CD4-positive, alpha-beta T cell treated with Interferon alpha-2 for 1 hour (primary cell): ENCODE measurements around the gene CACNG8.
"Not testable (repeated sequence)": the region's sequence is repeated elsewhere in the genome, so short reads cannot be mapped to it uniquely, and the experiment has no call there.

Experiments used
- DNase-seq, 2 donors: peaks; one replicate each; pipeline ENCODE4 v3.0.0-alpha.2; 2020 to 2022

Gene CACNG8

GRCh38 chr19:53994811-53995210, 32.1 kb downstream of the CACNG8 start:
- no peak for DNase-seq

- DNase-seq: no peak
Measured at GRCh38 chr19:53998223-53998622, 35.5 kb downstream of the CACNG8 start.

DNA sequence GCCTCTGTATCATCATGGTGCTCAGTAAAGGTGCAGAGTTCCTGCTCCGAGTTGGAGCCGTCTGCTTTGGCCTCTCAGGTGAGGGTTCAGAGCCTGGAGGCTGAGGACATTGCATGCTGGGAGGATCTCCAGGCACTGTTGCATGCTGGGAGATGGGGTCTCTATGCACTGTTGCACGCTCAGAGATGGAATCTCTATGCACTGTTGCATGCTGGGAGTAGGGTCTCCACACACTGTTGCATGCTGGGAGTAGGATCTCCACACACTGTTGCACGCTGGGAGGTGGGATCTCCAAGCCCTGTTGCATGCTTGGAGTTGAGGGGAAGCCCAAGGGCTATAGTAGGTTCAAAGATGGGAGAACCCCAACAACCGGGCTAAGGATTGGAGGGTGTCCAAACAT, 37.0 kb downstream of the CACNG8 start:
- no peak for DNase-seq

DNA sequence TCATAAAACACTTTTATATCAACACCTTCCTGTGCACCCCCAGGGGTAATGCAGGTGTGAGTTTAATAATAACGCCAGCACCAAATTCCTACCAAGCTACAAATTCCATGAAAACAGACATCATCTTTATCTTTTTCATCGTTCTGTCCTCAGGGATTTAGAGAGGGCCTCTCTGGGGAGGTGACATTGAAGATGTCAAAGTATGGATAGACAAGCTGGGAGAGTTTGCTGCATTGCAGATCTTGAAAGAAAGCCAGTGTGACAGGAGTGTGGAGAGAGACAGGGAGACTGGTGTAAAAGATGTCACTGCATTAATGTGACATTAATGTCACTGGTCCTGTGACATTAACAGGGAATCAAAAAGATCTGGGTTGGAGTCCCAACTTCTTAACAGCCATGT, 38.8 kb downstream of the CACNG8 start:
- no peak for DNase-seq

GRCh38 chr19:54002495-54003315, 40.0 kb downstream of the CACNG8 start:
- no peak for DNase-seq

DNA sequence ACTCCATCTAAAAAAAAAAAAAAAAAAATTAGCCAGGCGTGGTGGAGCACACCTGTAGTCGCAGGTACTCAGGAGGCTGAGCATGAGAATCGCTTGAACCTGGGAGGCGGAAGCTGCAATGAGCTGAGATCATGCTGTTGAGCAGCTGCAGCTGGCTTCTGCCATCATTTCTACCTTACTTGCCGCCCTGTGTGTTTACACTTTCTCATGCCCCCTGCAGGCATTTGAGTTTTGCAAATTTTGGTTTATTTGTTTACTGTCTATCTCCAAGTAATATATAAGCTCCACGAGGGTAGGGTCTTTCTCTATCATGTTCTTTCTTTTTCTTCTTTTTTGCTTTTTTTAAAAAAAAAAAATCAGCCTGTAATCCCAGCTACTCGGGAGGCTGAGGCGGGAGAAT, 46.7 kb downstream of the CACNG8 start:
- no peak for DNase-seq

DNA sequence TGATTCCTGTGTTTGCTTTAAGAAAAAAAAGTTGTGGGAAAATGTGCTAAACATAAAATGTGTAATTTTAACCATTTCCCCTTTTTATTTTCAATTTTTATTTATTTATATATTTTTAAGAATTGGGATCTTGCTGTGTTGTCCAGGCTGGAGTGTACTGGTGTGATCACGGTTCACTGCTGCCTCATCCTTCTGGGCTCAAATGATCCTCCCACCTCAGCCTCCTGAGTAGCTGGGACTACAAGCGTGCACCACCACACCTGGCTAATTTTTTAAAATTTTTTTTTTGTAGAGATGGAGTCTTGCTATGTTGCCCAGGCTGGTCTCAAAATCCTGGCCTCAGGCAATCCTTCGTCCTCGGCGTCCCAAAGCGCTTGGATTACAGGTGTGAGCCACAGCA, 47.7 kb downstream of the CACNG8 start:
- no peak for DNase-seq

DNA sequence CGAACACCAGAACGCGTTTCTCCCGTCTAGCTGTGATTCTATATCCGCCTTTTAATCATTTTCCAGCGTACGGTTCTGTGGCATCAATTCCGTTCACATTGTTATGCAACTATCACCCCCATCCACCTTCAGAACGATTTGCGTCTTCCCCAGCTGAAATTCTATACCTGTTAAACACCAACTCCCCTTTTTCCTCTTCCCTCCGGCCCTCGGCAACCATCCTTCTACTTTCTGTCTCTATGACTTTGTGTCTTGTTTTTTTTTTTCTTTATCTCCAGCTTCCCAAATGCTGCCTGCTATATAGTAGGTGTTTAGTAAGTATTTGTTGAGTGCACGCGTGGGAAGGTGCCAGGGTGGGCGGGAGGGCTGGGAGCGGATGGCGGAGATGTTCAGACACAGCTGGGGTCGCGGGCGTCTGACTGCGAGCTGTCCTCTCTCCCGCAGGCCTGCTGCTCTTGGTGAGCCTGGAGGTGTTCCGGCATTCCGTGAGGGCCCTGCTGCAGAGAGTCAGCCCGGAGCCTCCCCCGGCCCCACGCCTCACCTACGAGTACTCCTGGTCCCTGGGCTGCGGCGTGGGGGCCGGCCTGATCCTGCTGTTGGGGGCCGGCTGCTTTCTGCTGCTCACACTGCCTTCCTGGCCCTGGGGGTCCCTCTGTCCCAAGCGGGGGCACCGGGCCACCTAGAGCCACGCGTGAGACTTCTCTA, 48.9 kb downstream of the CACNG8 start:
- DNase-seq: no peak

DNA sequence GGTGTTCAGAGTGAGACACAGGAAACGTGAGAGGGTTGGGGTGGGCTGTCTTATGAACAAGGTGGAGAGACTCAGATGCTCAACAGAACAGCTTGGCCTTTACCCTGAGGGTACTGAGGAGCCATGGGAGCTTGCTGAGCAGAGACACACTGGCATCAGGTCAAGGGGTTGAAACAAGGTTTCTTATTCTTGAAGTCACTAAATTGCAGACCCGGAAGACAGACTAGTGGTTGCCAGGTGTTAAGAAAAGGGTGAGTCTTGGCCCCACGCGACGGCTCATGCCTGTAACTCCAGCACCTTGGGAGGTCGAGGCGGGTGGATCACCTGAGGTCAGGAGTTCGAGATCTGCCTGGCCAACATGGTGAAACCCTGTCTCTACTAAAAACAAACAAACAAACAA, 51.1 kb downstream of the CACNG8 start:
- DNase-seq: no peak

GRCh38 chr19:54014920-54015560, 52.3 kb downstream of the CACNG8 start:
- DNase-seq: no peak

DNA sequence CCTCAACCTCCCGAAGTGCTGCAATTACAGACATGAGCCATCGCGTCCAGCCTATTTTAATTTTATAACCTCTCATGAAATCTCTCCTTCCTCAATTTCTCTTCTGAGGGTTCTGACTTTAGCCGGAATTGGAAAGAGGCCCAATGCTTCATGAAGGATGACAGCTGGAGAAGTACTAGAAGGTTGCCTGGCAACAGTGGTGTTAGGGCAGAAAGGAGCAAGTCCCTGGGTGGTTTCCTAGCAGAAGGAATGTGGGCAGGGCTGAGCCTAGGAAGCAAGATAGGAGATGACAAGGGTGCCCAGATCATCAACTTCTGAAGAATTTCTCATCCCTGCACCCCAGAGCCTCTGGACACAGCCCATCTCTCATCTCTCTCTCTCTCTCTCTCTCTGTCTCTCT, 54.5 kb downstream of the CACNG8 start:
- DNase-seq: peak; percentile 3 to 40

DNA sequence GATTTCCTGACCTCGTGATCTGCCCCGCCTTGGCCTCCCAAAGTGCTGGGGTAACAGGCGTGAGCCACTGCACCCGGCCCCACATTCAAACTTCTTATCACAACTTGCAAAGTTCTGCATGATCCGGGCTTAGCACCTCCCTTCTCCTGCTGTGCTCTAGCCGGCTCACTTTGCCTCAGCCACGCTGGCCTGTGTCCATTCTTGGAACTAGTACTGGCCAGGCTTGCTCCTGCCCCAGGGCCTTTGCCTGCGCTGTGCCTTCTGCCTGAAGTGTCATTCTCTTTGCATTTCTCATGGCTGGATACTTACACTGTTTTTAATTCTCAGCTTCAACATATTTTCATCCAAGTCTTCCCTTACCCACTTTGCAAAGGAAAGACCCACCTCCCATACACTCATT, 58.6 kb downstream of the CACNG8 start:
- no peak for DNase-seq

- no peak for DNase-seq
Measured at GRCh38 chr19:54021932-54022331, 59.2 kb downstream of the CACNG8 start.

DNA sequence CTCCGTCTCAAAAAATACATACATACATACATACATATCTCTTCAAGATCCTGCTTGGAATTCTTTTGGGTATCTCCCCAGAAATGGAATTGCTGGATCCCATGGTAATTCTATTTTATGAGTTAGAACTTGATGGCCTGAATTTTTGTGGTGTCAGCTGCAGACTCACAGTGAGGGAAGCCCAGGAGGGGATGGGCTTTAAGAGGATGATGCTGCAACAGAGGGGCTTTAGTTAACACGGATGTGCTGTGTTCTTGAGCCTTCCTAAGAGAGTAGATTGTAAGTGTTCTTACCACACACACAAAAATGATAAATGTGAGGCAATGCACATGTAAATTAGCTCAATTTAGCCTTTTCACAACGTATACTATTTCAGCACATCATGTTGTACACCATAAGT, 60.5 kb downstream of the CACNG8 start:
- no peak for DNase-seq

DNA sequence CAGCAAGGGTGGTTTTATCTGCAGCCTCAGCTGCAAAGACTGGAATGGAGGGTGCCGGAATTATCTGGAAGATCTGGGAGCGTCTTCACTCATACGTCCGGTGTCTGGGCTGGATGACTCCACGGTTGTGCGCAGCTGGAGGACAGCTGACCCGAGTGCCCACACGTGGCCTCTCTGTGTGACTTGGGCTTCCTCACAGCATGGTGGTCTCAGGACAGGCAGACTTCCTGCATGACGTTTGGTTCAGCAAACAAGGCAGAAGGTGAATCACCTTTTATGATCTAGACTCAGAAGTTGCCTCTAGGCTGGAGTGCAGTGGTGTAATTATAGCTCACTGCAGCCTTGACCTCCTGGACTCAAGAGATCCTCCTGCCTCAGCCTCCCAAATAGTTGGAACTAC, 61.9 kb downstream of the CACNG8 start:
- DNase-seq: no peak

DNA sequence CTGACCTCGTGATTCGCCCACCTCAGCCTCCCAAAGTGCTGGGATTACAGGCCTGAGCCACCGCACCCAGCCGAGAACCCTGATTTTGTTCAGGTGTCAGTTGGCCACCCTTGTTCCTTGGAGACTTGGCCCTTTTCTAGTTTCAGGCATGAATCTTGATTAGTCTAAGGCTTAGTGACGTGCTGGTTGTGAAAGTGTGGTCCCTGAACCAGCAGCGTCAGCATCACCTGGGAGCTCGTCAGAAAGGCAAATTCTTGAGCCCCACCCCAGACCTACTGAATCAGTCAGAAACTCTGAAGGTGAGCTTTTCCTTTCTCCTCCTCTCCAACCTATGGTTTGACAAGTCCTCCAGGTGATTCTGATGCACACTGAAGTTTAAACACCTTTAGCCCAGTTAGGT, 63.9 kb downstream of the CACNG8 start:
- no peak for DNase-seq

GRCh38 chr19:54029301-54029700, 66.6 kb downstream of the CACNG8 start:
- no peak for DNase-seq

- DNase-seq: peak; percentile 52 to 54
Measured at GRCh38 chr19:54029930-54030490, 67.3 kb downstream of the CACNG8 start.

DNA sequence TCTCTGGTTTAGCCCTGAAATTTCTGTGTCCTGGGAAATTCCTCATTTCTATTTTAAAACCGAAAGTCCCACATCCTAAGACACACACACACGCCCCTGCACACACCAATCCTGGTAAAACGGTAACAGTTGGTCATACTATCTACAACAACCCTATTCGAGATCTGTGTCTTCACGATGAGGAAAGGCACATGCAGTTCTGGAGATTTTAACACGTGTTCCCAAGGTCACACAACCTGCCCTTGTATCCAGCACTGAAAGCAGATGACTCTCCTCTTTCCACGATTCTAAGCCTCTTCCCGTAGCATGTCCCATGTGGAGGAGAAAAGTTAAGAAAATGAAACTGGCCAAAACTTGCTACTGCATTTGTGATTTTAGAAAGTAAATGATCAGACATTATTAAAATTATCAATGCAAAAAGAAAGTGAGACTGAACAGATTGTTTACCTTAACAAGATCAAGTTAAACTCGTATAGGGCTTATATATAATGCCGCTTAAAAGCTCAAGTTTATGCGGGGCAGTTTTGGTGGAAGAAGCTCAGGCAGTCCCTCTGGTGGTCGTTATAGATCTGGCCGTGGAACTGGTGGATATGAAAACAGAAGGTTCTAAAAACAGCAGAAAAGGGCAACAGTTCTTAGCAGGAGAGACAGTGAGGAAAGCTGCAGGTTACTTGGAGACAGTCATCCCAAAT, 68.3 kb downstream of the CACNG8 start:
- DNase-seq: no peak

- no peak for DNase-seq
Measured at GRCh38 chr19:54035215-54036178, 72.8 kb downstream of the CACNG8 start.

GRCh38 chr19:54036542-54036941, 73.8 kb downstream of the CACNG8 start:
- DNase-seq: not testable (repeated sequence)
